CD4-positive, CD25-positive, alpha-beta regulatory T cell (primary cell): ENCODE data around the gene TRAF3IP1. TPM values are rescaled to one million over a fixed set of nuclear protein-coding genes. Genes with fewer than 3 reads are reported as not detected.
A peak's percentile ranks its signal among the peaks of the same experiment; 100 is the strongest.

Experiments
- ATAC-seq, 2 donors: fragments of 150-1000 bp; cut with Tn5 transposase; one replicate each; pipeline ENCODE4 v1.10.0; 2021; ENCODE audit warnings: low read depth in 2 of 2, moderate number of reproducible peaks in 2 of 2, moderate library complexity in 1 of 2
- DNase-seq, 3 donors: peaks; one replicate each; pipeline versions ENCODE4 v3.0.0 to v3.0.0-alpha.2; 2012 to 2022; ENCODE audit warnings: mixed read lengths in 1 of 3
- H3K27ac ChIP-seq: one replicate; pipeline ENCODE4 v1.7.0; 2013; ENCODE audit warnings: mild to moderate bottlenecking, low read length; ENCODE audit not compliant: insufficient read depth, poor library complexity, severe bottlenecking
- H3K27me3 ChIP-seq: one replicate; pipeline ENCODE4 v1.7.0; 2013; ENCODE audit warnings: low read length; ENCODE audit not compliant: control insufficient read depth, insufficient read depth
- H3K36me3 ChIP-seq: one replicate; pipeline ENCODE4 v1.7.0; 2013; ENCODE audit warnings: mild to moderate bottlenecking, low read length, moderate library complexity; ENCODE audit not compliant: control insufficient read depth, insufficient read depth
- H3K4me1 ChIP-seq: 2 replicates; pipeline ENCODE4 v1.7.0; 2013; ENCODE audit warnings: mild to moderate bottlenecking, low read length; ENCODE audit not compliant: insufficient read depth, control insufficient read depth, poor library complexity, severe bottlenecking
- H3K4me3 ChIP-seq: one replicate; pipeline ENCODE4 v1.7.0; 2013; ENCODE audit warnings: low read depth, mild to moderate bottlenecking, low read length, moderate library complexity
- H3K9me3 ChIP-seq, 2 experiments: 1 replicate in 1 of 2; 2 replicates in 1 of 2; pipeline ENCODE4 v1.7.0; 2013; ENCODE audit warnings: low read length in 2 of 2, mild to moderate bottlenecking in 1 of 2, moderate library complexity in 1 of 2; ENCODE audit not compliant: control insufficient read depth in 2 of 2
- H3K27ac Mint-ChIP-seq, 3 donors: one replicate each; pipeline ENCODE4 v1.8.0; 2020 to 2022; ENCODE audit warnings: mild to moderate bottlenecking in 3 of 3, mixed read lengths in 3 of 3, moderate library complexity in 2 of 3
- H3K27me3 Mint-ChIP-seq: one replicate; pipeline ENCODE4 v1.8.0; 2022; ENCODE audit warnings: mild to moderate bottlenecking, mixed read lengths
- H3K36me3 Mint-ChIP-seq: one replicate; pipeline ENCODE4 v1.8.0; 2020; ENCODE audit warnings: mixed read lengths
- H3K4me1 Mint-ChIP-seq, 4 donors: one replicate each; pipeline ENCODE4 v1.8.0; 2020 to 2022; ENCODE audit warnings: mixed read lengths in 4 of 4, mild to moderate bottlenecking in 1 of 4
- H3K4me3 Mint-ChIP-seq, 4 donors: one replicate each; pipeline ENCODE4 v1.8.0; 2020 to 2022; ENCODE audit warnings: mild to moderate bottlenecking in 4 of 4, mixed read lengths in 4 of 4, moderate library complexity in 3 of 4
- H3K9me3 Mint-ChIP-seq, 7 donors: one replicate each; pipeline ENCODE4 v1.8.0; 2020 to 2022; ENCODE audit warnings: mixed read lengths in 7 of 7, mild to moderate bottlenecking in 3 of 7, moderate library complexity in 2 of 7
- polyA plus RNA-seq, 4 donors: library from polyadenylated mRNA; unstranded; fragments of 300-500 nt; fragmentation: Illumina TruSeq; gene quantifications; one replicate each; pipeline ENCODE4 v1.2.3, GENCODE V29; 2021
- total RNA-seq: library from RNA; stranded (reverse); gene quantifications from one replicate; pipeline ENCODE4 v1.2.3, GENCODE V29; 2022

The TRAF3IP1 gene
- total and polyA plus RNA-seq, 5 donors from 2014 or later, result 3.1 to 9.9 (median 3.5) TPM

DNA sequence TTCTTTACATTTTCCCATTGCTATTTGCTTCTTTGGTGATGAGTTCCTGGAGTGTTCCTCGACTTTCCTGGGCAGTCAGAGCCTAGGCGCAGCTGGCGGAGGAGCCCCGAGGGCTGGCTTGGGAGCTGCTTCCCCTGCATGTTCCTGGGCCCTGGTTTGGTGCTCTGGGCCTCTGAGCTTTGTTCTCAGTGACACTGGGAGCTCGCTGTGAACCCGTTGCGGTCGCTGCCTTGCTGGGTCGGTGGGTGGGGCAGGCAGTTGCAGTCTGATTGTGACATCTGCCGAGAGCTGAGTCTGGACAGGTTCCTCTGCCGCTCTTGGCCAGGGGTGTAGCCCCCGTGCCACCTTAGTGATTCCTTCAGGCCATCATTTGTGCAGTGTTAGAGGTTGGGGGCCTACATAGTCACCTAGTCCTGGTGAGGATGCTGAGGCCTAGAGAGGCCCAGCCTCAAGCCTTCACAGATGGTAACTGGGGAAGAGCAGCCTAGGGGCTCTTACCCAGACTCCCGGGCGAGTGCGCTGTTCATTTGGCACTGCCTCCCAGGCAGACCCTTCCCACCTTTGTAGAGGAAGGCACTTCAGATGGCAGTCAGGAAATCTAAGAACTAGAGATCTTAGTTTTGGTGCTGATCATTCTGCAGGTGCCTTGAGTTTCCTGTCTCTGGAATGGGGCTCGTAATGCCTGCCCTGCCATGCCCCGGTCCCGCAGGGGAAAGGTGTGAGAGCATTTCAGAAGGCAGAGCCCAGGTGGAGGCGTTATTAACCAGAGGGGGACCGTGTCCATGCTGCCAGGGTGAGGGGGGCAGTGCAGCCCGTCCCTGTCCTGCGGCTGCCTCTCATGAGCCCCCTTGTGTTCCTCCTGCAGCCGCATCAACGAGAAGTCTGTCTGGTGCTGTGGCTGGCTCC is 114.8 kb downstream of the TRAF3IP1 start:
- DNase-seq (no peak), ATAC-seq (no peak)
- peak overlapping the region in 1 of 3 donors; percentile 35 for H3K27ac Mint-ChIP-seq
- Histone ChIP-seq H3K4me3 (no peak overlapping the region), H3K27me3 (no peaks in the 10 kb centered on the region), H3K36me3 (peaks cover 56% of the 10 kb centered on the region), H3K27ac (no peak overlapping the region), H3K4me1 (peaks cover 12% of the 10 kb centered on the region), H3K9me3 (no peaks in the 10 kb centered on the region)
- H3K36me3 Mint-ChIP-seq, result peaks cover 58% of the 10 kb centered on the region
- H3K4me3 Mint-ChIP-seq, result no peak overlapping the region
- peaks cover 34 to 80% (median 48%) of the 10 kb centered on the region in 4 donors for H3K4me1 Mint-ChIP-seq
- H3K27me3 Mint-ChIP-seq, result no peaks in the 10 kb centered on the region
- peaks cover 0 to 3% (median 0%) of the 10 kb centered on the region in 7 donors for H3K9me3 Mint-ChIP-seq

DNA sequence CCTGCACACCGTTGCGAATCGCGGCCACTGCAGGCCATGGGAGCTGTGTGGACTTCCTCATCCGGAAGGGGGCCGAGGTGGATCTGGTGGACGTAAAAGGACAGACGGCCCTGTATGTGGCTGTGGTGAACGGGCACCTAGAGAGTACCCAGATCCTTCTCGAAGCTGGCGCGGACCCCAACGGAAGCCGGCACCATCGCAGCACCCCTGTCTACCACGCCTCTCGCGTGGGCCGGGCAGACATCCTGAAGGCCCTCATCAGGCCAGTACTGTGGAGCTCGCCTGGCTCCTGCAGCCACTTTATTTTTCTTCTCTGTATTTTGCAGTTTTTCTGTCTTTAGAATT is 115.4 kb downstream of the TRAF3IP1 start:
- ATAC-seq (no peak), DNase-seq (no peak)
- H3K27ac Mint-ChIP-seq, result no peak overlapping the region
- no peaks in the 10 kb centered on the region for H3K27me3 Mint-ChIP-seq
- Histone ChIP-seq H3K27me3 (no peaks in the 10 kb centered on the region), H3K4me3 (no peak overlapping the region), H3K4me1 (peaks cover 13% of the 10 kb centered on the region), H3K36me3 (peaks cover 53% of the 10 kb centered on the region), H3K27ac (no peak overlapping the region), H3K9me3 (no peaks in the 10 kb centered on the region)
- H3K4me3 Mint-ChIP-seq, result no peak overlapping the region
- peaks cover 34 to 80% (median 48%) of the 10 kb centered on the region in 4 donors for H3K4me1 Mint-ChIP-seq
- H3K9me3 Mint-ChIP-seq, result no peaks in the 10 kb centered on the region
- peaks cover 58% of the 10 kb centered on the region for H3K36me3 Mint-ChIP-seq

DNA sequence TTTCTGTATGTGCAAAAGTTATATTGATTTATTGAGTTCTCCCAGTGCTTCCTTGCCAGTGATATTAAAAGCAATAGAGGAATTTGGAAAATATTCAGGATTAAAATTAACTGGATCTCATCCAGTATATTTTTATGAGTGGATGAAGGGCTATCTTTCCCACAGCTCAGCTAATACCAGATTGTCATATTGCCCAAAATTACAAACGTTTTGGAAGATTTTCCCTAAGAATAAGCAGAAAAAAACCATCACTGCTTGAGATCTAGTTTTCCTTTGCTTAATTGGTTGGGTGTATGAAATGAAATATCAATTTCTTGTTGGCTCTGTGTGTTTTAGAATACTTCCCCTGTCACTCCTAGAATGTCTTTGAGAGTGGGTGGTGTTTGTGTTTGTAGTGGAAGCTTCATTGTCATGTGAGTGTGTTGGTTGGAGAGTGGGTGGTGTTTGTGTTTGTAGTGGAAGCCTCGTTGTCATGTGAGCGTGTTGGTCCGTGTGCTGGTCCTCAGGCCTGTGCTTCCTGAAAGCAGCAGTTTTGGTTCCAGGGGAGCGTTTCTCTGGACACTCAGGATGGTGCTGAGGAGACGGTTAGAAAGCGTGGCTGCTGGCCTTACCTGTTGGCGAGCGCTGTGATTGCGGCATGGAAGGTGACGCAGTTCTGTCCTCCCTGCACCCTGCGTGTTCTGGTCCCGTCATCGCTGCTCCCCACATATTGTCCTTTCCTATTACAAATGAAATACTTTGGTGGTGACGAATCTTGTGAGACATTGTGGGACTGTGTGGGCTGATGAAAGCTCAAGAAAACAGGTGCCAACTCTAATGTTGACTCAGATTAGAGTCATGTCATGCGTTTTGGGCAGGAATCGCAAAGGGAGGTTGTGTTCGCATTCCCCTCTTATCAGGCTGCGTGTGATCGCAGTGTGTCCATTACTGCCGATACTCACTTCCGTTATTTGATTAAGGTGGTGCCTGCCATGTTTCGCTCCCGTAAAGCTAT is 118.8 kb downstream of the TRAF3IP1 start:
- Mint-ChIP-seq H3K4me1 (peaks cover 29 to 78% (median 48%) of the 10 kb centered on the region in 4 donors), H3K36me3 (peaks cover 59% of the 10 kb centered on the region), H3K27ac (peak overlapping the region; percentile 54 to 86 (median 81)), H3K4me3 (peak overlapping the region; percentile 17 to 80 (median 74)), H3K9me3 (no peaks in the 10 kb centered on the region), H3K27me3 (no peaks in the 10 kb centered on the region)
- ATAC-seq (peak in 1 of 2 donors; percentile 52), DNase-seq (peak in 2 of 3 donors; percentile 10 to 36)
- H3K27ac ChIP-seq, result no peak overlapping the region
- H3K4me1 ChIP-seq, result peaks cover 13% of the 10 kb centered on the region
- peaks cover 48% of the 10 kb centered on the region for H3K36me3 ChIP-seq
- H3K4me3 ChIP-seq, result peak overlapping the region; percentile 84
- H3K27me3 ChIP-seq, result no peaks in the 10 kb centered on the region
- H3K9me3 ChIP-seq, result no peaks in the 10 kb centered on the region

DNA sequence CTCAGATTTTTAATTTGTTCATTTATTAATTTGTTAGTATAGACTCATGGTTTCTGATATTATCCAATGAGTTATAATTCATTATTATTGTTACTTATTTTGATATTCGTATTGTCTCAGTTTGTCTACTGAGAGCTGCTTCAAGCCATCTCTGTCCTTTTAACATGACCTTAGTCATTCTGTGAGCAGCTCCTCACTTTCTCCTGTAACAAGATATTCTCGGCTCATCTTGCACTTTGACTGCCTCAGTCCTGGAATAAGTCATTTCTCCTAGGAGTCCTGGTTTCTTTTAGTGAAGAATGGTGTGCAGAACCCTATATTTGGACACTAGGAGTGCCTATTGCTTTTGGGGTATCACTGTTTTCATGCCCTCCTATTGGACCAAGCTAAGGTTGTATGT is 119.6 kb downstream of the TRAF3IP1 start:
- H3K4me3 ChIP-seq, result peak overlapping the region; percentile 84
- no peak for ATAC-seq
- DNase-seq, result no peak
- no peaks in the 10 kb centered on the region for H3K9me3 ChIP-seq
- H3K27me3 ChIP-seq, result no peaks in the 10 kb centered on the region
- H3K27ac ChIP-seq, result no peak overlapping the region
- peaks cover 13% of the 10 kb centered on the region for H3K4me1 ChIP-seq
- H3K4me3 Mint-ChIP-seq, result peak overlapping the region; percentile 17 to 80 (median 74)
- peaks cover 48% of the 10 kb centered on the region for H3K36me3 ChIP-seq
- peak overlapping the region in 2 of 3 donors; percentile 81 to 86 for H3K27ac Mint-ChIP-seq
- peaks cover 29 to 73% (median 45%) of the 10 kb centered on the region in 4 donors for H3K4me1 Mint-ChIP-seq
- no peaks in the 10 kb centered on the region for H3K9me3 Mint-ChIP-seq
- H3K36me3 Mint-ChIP-seq, result peaks cover 57% of the 10 kb centered on the region
- H3K27me3 Mint-ChIP-seq, result no peaks in the 10 kb centered on the region

DNA sequence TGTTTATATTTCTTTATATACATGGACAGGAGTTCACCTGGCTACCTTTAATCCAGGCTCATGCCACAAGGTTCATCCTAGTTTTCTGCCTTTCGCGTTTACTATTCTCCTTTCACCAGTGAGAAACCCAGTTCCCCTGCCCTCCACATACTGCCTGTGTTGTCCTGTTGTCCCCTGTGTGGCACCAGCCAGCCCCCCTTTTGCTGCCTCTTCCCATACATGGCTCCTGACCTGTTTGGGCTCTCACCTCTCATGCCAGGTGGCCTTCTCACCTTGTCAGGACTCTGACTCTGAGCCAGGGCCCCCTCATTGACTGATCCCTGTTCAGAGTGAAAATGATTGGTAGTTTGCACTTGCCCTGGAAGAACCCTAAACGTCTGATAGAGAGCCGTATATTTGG is 120.0 kb downstream of the TRAF3IP1 start:
- H3K36me3 ChIP-seq, result peaks cover 48% of the 10 kb centered on the region
- H3K27me3 ChIP-seq, result no peaks in the 10 kb centered on the region
- peaks cover 13% of the 10 kb centered on the region for H3K4me1 ChIP-seq
- DNase-seq (no peak), ATAC-seq (no peak)
- H3K27ac Mint-ChIP-seq, result peak overlapping the region; percentile 76 to 86 (median 81)
- no peak overlapping the region for H3K27ac ChIP-seq
- peaks cover 60% of the 10 kb centered on the region for H3K36me3 Mint-ChIP-seq
- H3K9me3 Mint-ChIP-seq, result no peaks in the 10 kb centered on the region
- peaks cover 29 to 76% (median 45%) of the 10 kb centered on the region in 4 donors for H3K4me1 Mint-ChIP-seq
- H3K4me3 ChIP-seq, result peak overlapping the region; percentile 84
- no peaks in the 10 kb centered on the region for H3K27me3 Mint-ChIP-seq
- H3K4me3 Mint-ChIP-seq, result peak overlapping the region; percentile 62 to 80 (median 74)
- no peaks in the 10 kb centered on the region for H3K9me3 ChIP-seq

DNA sequence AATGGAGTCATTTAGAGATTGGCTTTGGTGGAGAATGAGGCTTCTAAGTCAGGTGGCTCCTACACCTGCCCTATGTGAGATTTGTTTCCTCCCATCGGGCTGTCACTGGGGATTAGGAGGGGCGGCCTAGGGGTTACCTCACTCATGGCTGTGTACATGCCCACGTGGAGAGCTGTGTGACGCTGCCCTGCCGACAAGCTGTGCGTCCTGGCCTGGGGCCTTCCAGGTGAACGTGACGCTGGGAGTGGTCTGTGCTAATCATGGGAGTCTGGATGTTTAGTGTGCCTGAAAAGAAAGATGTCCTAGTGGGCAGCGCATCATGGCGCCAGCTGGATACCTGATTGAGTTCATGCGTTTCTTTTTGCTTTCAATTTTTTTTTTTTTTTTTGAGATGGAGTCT is 120.4 kb downstream of the TRAF3IP1 start:
- H3K36me3 Mint-ChIP-seq, result peaks cover 62% of the 10 kb centered on the region
- Histone ChIP-seq H3K4me1 (peaks cover 13% of the 10 kb centered on the region), H3K27ac (no peak overlapping the region), H3K4me3 (no peak overlapping the region), H3K36me3 (peaks cover 48% of the 10 kb centered on the region), H3K27me3 (no peaks in the 10 kb centered on the region), H3K9me3 (no peaks in the 10 kb centered on the region)
- no peaks in the 10 kb centered on the region for H3K27me3 Mint-ChIP-seq
- ATAC-seq, result no peak
- peak overlapping the region in 1 of 3 donors; percentile 86 for H3K27ac Mint-ChIP-seq
- peak overlapping the region in 2 of 4 donors; percentile 21 to 62 for H3K4me3 Mint-ChIP-seq
- H3K9me3 Mint-ChIP-seq, result no peaks in the 10 kb centered on the region
- H3K4me1 Mint-ChIP-seq, result peaks cover 29 to 76% (median 45%) of the 10 kb centered on the region in 4 donors
- DNase-seq, result no peak

DNA sequence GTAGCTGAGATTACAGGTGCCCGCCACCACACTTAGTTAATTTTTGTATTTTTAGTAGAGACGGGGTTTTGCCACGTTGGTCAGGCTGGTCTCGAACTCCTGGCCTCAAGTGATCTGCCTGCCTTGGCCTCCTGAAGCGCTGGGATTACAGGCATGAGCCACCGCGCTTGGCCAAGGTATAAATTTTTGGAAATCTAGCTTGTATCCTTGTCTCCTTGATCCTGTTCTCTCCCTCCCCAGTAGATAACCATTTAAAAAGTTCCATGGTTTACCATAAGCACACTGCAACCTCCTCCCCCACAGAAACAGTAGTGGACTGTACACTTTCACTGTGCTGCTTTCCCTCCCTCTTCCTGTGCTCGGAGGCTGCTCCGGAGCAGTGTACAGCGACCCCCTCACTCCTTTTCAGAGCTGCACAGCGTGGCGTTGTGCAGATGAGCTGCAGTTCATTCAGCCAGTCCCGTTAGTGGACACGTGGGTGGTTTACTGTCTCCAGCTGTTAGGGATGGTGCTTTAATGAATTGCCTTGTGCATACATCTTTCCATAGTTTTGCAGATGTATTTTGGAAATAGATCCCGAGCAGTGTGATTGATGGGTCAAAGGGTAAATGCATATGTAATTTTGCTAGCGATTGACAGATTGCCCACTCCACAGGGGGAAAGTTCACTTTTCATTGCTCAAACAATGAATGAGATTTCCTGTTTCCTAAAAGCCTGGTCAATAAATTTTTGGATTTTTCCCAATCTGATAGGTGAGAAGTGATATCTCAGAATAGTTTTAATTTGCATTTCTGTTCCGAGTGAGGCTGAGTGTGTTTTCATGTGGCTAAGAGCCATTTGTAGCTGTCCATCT is 121.2 kb downstream of the TRAF3IP1 start:
- Mint-ChIP-seq H3K36me3 (peaks cover 64% of the 10 kb centered on the region), H3K4me3 (no peak overlapping the region), H3K9me3 (no peaks in the 10 kb centered on the region), H3K27ac (peak overlapping the region in 2 of 3 donors; percentile 74 to 86), H3K4me1 (peaks cover 24 to 73% (median 42%) of the 10 kb centered on the region in 4 donors), H3K27me3 (no peaks in the 10 kb centered on the region)
- Histone ChIP-seq H3K4me1 (peaks cover 13% of the 10 kb centered on the region), H3K27ac (no peak overlapping the region), H3K36me3 (peaks cover 50% of the 10 kb centered on the region), H3K9me3 (no peaks in the 10 kb centered on the region), H3K4me3 (no peak overlapping the region), H3K27me3 (no peaks in the 10 kb centered on the region)
- ATAC-seq, result no peak
- no peak for DNase-seq
